Mesothelial cell of epicardium (in vitro differentiated cells): ENCODE measurements around the gene ESYT1. TPM values are rescaled to one million over a fixed set of nuclear protein-coding genes. Genes with fewer than 3 reads are reported as not detected.
A peak's percentile ranks its signal among the peaks of the same experiment; 100 is the strongest.

Experiments used
- DNase-seq, 2 experiments: peaks; one replicate each; pipeline ENCODE4 v3.0.0; 2021; ENCODE audit warnings: low spot score in 2 of 2; ENCODE audit not compliant: unreplicated experiment in 2 of 2
- H3K27ac Mint-ChIP-seq: 2 replicates; pipeline ENCODE4 v1.8.0; 2021; ENCODE audit warnings: mixed read lengths
- H3K27me3 Mint-ChIP-seq: 2 replicates; pipeline ENCODE4 v1.8.0; 2021; ENCODE audit warnings: low read depth, mixed read lengths
- H3K36me3 Mint-ChIP-seq: 2 replicates; pipeline ENCODE4 v1.8.0; 2021; ENCODE audit warnings: mixed read lengths
- H3K4me1 Mint-ChIP-seq: 2 replicates; pipeline ENCODE4 v1.8.0; 2021; ENCODE audit warnings: mixed read lengths
- H3K4me3 Mint-ChIP-seq: 2 replicates; pipeline ENCODE4 v1.8.0; 2021; ENCODE audit warnings: mild to moderate bottlenecking, moderate library complexity, mixed read lengths
- H3K9me3 Mint-ChIP-seq: 2 replicates; pipeline ENCODE4 v1.8.0; 2021; ENCODE audit warnings: mixed read lengths
- CTCF ChIP-seq: fragments of 200-600 bp; sonication (generic); IDR thresholded peaks from one replicate; pipeline ENCODE4 v1.5.0; 2021; ENCODE audit warnings: antibody characterized with exemption; ENCODE audit not compliant: unreplicated experiment
- total RNA-seq: library from RNA; stranded (reverse); gene quantifications from 3 replicates; pipeline ENCODE4 v1.2.1, GENCODE V29; 2021

Gene ESYT1
- total RNA-seq, 1 donor from 2014 or later, result 64.7 TPM

- peaks cover 22% of the 10 kb centered on the region for H3K36me3 Mint-ChIP-seq
- no peaks in the 10 kb centered on the region for H3K9me3 Mint-ChIP-seq
- H3K27ac Mint-ChIP-seq, result peak overlapping the region; percentile 98
- TF ChIP-seq CTCF, result no peak
- peaks cover 29% of the 10 kb centered on the region for H3K4me1 Mint-ChIP-seq
- no peak for DNase-seq
- H3K4me3 Mint-ChIP-seq, result peak overlapping the region; percentile 96
- no peaks in the 10 kb centered on the region for H3K27me3 Mint-ChIP-seq
Observed at GRCh38 chr12:56105609-56105902, 22.5 kb upstream of the ESYT1 start.

- no peaks in the 10 kb centered on the region for H3K27me3 Mint-ChIP-seq
- H3K27ac Mint-ChIP-seq, result no peak overlapping the region
- no peak overlapping the region for H3K4me3 Mint-ChIP-seq
- H3K9me3 Mint-ChIP-seq, result no peaks in the 10 kb centered on the region
- no peak for TF ChIP-seq CTCF
- H3K36me3 Mint-ChIP-seq, result peaks cover 28% of the 10 kb centered on the region
- H3K4me1 Mint-ChIP-seq, result peaks cover 29% of the 10 kb centered on the region
- DNase-seq, result no peak
Observed at GRCh38 chr12:56107242-56107641, 20.8 kb upstream of the ESYT1 start.

- DNase-seq, result no peak
- TF ChIP-seq CTCF, result no peak
- H3K36me3 Mint-ChIP-seq, result peaks cover 40% of the 10 kb centered on the region
- no peaks in the 10 kb centered on the region for H3K9me3 Mint-ChIP-seq
- no peaks in the 10 kb centered on the region for H3K27me3 Mint-ChIP-seq
- H3K4me1 Mint-ChIP-seq, result peaks cover 15% of the 10 kb centered on the region
- no peak overlapping the region for H3K27ac Mint-ChIP-seq
- no peak overlapping the region for H3K4me3 Mint-ChIP-seq
Observed at GRCh38 chr12:56110571-56110970, 17.5 kb upstream of the ESYT1 start.

- H3K4me3 Mint-ChIP-seq, result peak overlapping the region; percentile 7
- no peak for TF ChIP-seq CTCF
- H3K4me1 Mint-ChIP-seq, result peaks cover 16% of the 10 kb centered on the region
- peak overlapping the region; percentile 32 for H3K27ac Mint-ChIP-seq
- H3K9me3 Mint-ChIP-seq, result no peaks in the 10 kb centered on the region
- DNase-seq, result no peak
- H3K27me3 Mint-ChIP-seq, result no peaks in the 10 kb centered on the region
- H3K36me3 Mint-ChIP-seq, result peaks cover 32% of the 10 kb centered on the region
Observed at GRCh38 chr12:56114084-56114483, 14.0 kb upstream of the ESYT1 start.

GRCh38 chr12:56115329-56115728, 12.7 kb upstream of the ESYT1 start:
- H3K27ac Mint-ChIP-seq, result peak overlapping the region; percentile 100
- no peaks in the 10 kb centered on the region for H3K9me3 Mint-ChIP-seq
- no peaks in the 10 kb centered on the region for H3K27me3 Mint-ChIP-seq
- H3K4me1 Mint-ChIP-seq, result peaks cover 28% of the 10 kb centered on the region
- H3K4me3 Mint-ChIP-seq, result peak overlapping the region; percentile 99
- TF ChIP-seq CTCF, result no peak
- DNase-seq, result no peak
- peaks cover 26% of the 10 kb centered on the region for H3K36me3 Mint-ChIP-seq
